Body of pancreas (tissue), 4 donors: ENCODE results near the gene DLX4.

Experiments used
- POLR2A ChIP-seq, 3 donors: fragments of 450-650 bp; IDR thresholded peaks; one replicate each; pipeline ENCODE4 v1.6.1; 2016; ENCODE audit warnings: antibody characterized with exemption in 3 of 3, mild to moderate bottlenecking in 2 of 3
- TF ChIP-seq, protein P1 (sequence below), 7 experiments: fragments of 450-650 bp in 4 of 7; fragments of 200-600 bp in 3 of 7; sonication (generic) in 3 of 7; IDR thresholded peaks; one replicate each; pipeline ENCODE4 v1.5.1; 2016 to 2019; ENCODE audit warnings: antibody characterized with exemption in 7 of 7

DNA sequence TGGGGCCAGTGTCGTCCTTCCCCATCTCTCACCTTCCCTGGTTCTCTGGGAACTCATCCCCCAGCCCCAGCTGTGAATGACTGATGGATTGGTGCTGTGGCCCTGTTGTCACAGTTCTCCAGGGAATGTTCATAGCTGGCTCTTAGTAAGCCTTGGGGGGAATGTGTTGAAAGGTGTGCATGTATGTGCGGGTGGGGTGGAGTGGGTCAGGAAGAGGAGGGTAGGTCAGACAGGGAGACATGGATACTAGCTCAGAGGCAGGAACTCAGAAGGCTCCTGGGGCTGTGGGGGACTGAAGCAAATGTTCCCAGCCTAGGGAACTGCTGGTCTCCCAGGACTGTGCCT, 4.3 kb downstream of the DLX4 start:
- no peak for TF ChIP-seq POLR2A (IDR thresholded peaks at IDR 0.05)
- TF ChIP-seq, protein P1, sequence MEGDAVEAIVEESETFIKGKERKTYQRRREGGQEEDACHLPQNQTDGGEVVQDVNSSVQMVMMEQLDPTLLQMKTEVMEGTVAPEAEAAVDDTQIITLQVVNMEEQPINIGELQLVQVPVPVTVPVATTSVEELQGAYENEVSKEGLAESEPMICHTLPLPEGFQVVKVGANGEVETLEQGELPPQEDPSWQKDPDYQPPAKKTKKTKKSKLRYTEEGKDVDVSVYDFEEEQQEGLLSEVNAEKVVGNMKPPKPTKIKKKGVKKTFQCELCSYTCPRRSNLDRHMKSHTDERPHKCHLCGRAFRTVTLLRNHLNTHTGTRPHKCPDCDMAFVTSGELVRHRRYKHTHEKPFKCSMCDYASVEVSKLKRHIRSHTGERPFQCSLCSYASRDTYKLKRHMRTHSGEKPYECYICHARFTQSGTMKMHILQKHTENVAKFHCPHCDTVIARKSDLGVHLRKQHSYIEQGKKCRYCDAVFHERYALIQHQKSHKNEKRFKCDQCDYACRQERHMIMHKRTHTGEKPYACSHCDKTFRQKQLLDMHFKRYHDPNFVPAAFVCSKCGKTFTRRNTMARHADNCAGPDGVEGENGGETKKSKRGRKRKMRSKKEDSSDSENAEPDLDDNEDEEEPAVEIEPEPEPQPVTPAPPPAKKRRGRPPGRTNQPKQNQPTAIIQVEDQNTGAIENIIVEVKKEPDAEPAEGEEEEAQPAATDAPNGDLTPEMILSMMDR (IDR thresholded peaks at IDR 0.05): no peak
